PC-3 (cell line): ENCODE measurements around the gene ALG14. TPM values are rescaled to one million over a fixed set of nuclear protein-coding genes. Genes with fewer than 3 reads are reported as not detected.
"Not testable (repeated sequence)": the region's sequence is repeated elsewhere in the genome, so short reads cannot be mapped to it uniquely, and the experiment has no call there.

Experiments
- ATAC-seq: fragments of 200-7000 bp; cut with Tn5 transposase; 2 replicates; pipeline ENCODE4 v1.9.1; 2020; ENCODE audit warnings: mild to moderate bottlenecking, moderate library complexity
- BruUV-seq: library from RNA; stranded (reverse); fragments of 400-500 nt; replicated peaks from 2 replicates; lab custom pipeline; 2021; lab: Mats Ljungman, UMichigan
- CTCF ChIA-PET: fragments of 300-600 bp; sonication (Branson Sonifier 250); formaldehyde crosslinking; loops from one replicate; lab custom pipeline; 2022; ENCODE audit warnings: antibody characterized with exemption; lab: Charles Lee
- POLR2A ChIA-PET: fragments of 300-600 bp; sonication (Branson Sonifier 250); formaldehyde crosslinking; loops from one replicate; lab custom pipeline; 2022; ENCODE audit warnings: antibody characterized with exemption; ENCODE audit not compliant: unreplicated experiment; lab: Charles Lee
- DNase-seq: peaks from one replicate; pipeline ENCODE4 v3.0.0-alpha.2; 2015
- H2AFZ ChIP-seq: fragments of 300-600 bp; sonication (generic); 2 replicates; pipeline ENCODE4 v1.6.0; 2016; ENCODE audit warnings: antibody characterized with exemption, low read length
- H3F3A ChIP-seq: fragments of 300-600 bp; sonication (generic); one replicate; pipeline ENCODE4 v1.6.0; 2017; ENCODE audit warnings: antibody characterized with exemption, low read length, control low read depth, mild to moderate bottlenecking; ENCODE audit not compliant: unreplicated experiment
- H3K27ac ChIP-seq: fragments of 300-600 bp; sonication (generic); 2 replicates; pipeline ENCODE4 v1.5.1; 2016; ENCODE audit warnings: mild to moderate bottlenecking, low read length
- H3K27me3 ChIP-seq: fragments of 300-600 bp; sonication (generic); 2 replicates; pipeline ENCODE4 v1.6.1; 2016; ENCODE audit warnings: low read length, mixed read lengths
- H3K36me3 ChIP-seq: fragments of 300-600 bp; sonication (generic); 2 replicates; pipeline ENCODE4 v1.6.1; 2016; ENCODE audit warnings: low read depth, mixed run types, low read length, mixed read lengths
- H3K4me1 ChIP-seq: fragments of 300-600 bp; sonication (generic); 2 replicates; pipeline ENCODE4 v1.5.1; 2016; ENCODE audit warnings: low read length; ENCODE audit not compliant: insufficient read depth
- H3K4me2 ChIP-seq: fragments of 300-600 bp; sonication (generic); 2 replicates; pipeline ENCODE4 v1.6.0; 2016; ENCODE audit warnings: low read length
- H3K4me3 ChIP-seq: fragments of 300-600 bp; sonication (generic); 2 replicates; pipeline ENCODE4 v1.5.1; 2016; ENCODE audit warnings: mild to moderate bottlenecking, low read length, mixed read lengths
- H3K79me2 ChIP-seq: fragments of 300-600 bp; sonication (generic); 2 replicates; pipeline ENCODE4 v1.6.1; 2017; ENCODE audit warnings: low read length, mixed read lengths
- H3K9ac ChIP-seq: fragments of 300-600 bp; sonication (generic); 2 replicates; pipeline ENCODE4 v1.6.0; 2016; ENCODE audit warnings: mild to moderate bottlenecking, low read length
- H3K9me2 ChIP-seq: fragments of 300-600 bp; sonication (generic); replicated peaks from 2 replicates; pipeline ENCODE4 v1.6.1; 2016; ENCODE audit warnings: mixed run types, low read length, mixed read lengths
- H3K9me3 ChIP-seq: fragments of 300-600 bp; sonication (generic); 2 replicates; pipeline ENCODE4 v1.6.1; 2016; ENCODE audit warnings: low read length, mixed read lengths
- H4K20me1 ChIP-seq: fragments of 300-600 bp; sonication (generic); 2 replicates; pipeline ENCODE4 v1.6.1; 2016; ENCODE audit warnings: low read length, mixed read lengths
- EZH2 ChIP-seq: fragments of 300-600 bp; sonication (generic); IDR thresholded peaks from one replicate; pipeline ENCODE4 v1.6.1; 2017; ENCODE audit warnings: antibody characterized with exemption, mild to moderate bottlenecking, low read length; ENCODE audit not compliant: unreplicated experiment
- EZH2phosphoT487 ChIP-seq: fragments of 300-600 bp; sonication (generic); IDR thresholded peaks from 2 replicates; pipeline ENCODE4 v1.6.1; 2018; ENCODE audit warnings: mild to moderate bottlenecking, antibody characterized with exemption, low read length, borderline replicate concordance
- intact Hi-C: fragments of 100-400 bp; cut with micrococcal nuclease; formaldehyde crosslinking; loops from 2 replicates; pipeline ENCODE4 v1.9.0; 2023
- total RNA-seq: library from RNA; depleted of rRNA; stranded (reverse); fragments of >200 nt; gene quantifications from 2 replicates; pipeline ENCODE4 v1.2.3, GENCODE V29; 2014
- TF ChIP-seq, protein P1 (sequence below): fragments of 300-600 bp; sonication (generic); conservative IDR thresholded peaks from 2 replicates; pipeline ENCODE4 v1.5.1; 2017; ENCODE audit warnings: antibody characterized with exemption, low read depth, mild to moderate bottlenecking, low read length

ALG14 gene
- total RNA-seq, 1 experiment from 2014 or later: 3.4 TPM

DNA sequence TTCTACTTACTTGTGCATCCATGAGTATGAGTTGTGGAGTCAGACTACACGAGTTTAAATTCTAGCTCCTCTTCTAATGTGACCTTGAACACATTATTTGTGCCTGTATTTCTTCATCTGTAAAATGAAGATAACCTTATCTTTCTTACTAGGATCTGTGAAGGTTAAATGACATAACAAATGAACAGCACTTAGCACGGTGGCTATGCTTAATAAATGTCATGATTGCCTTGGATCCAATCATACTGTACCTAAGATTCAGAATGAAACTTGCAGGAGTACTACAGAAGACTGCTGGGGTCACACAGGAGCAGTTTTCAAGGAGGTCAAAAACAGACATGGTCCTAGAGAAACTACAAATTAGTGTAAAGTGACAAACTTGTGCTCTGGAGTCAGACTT lies 22.2 kb upstream of the ALG14 start:
- H3K27ac ChIP-seq: peak overlapping the region; percentile 76; the same call in 1 of the 2 replicates
- ChIA-PET POLR2A (interaction anchor here (0.6 kb wide), 1 partner anchor 222 kb away, joined by 4 read pairs; no protein-coding TSS in a partner anchor), CTCF (no interaction called here)
- H3K4me2 ChIP-seq: no peak overlapping the region
- peaks cover 6% of the 10 kb centered on the region for H3F3A ChIP-seq
- H3K9me3 ChIP-seq: no peaks in the 10 kb centered on the region
- DNase-seq (no peak), ATAC-seq (no peak)
- TF ChIP-seq EZH2: no peak
- TF ChIP-seq, protein P1, sequence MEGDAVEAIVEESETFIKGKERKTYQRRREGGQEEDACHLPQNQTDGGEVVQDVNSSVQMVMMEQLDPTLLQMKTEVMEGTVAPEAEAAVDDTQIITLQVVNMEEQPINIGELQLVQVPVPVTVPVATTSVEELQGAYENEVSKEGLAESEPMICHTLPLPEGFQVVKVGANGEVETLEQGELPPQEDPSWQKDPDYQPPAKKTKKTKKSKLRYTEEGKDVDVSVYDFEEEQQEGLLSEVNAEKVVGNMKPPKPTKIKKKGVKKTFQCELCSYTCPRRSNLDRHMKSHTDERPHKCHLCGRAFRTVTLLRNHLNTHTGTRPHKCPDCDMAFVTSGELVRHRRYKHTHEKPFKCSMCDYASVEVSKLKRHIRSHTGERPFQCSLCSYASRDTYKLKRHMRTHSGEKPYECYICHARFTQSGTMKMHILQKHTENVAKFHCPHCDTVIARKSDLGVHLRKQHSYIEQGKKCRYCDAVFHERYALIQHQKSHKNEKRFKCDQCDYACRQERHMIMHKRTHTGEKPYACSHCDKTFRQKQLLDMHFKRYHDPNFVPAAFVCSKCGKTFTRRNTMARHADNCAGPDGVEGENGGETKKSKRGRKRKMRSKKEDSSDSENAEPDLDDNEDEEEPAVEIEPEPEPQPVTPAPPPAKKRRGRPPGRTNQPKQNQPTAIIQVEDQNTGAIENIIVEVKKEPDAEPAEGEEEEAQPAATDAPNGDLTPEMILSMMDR: no peak
- TF ChIP-seq EZH2phosphoT487: no peak
- no peak overlapping the region for H3K4me3 ChIP-seq
- no peaks in the 10 kb centered on the region for H3K9me2 ChIP-seq
- intact Hi-C loops: loop anchor here (5.0 kb wide), 1 partner anchor 137 kb away; the partner anchor contains the start of gene RWDD3
- H3K36me3 ChIP-seq: no peaks in the 10 kb centered on the region
- H4K20me1 ChIP-seq: no peaks in the 10 kb centered on the region
- H3K9ac ChIP-seq: 0 out of 2 replicates have a peak overlapping the region, but pooled peaks have one; percentile 18
- H3K4me1 ChIP-seq: peaks cover 28% of the 10 kb centered on the region
- H2AFZ ChIP-seq: no peak overlapping the region
- BruUV-seq: no TSS peak
- no peaks in the 10 kb centered on the region for H3K79me2 ChIP-seq
- H3K27me3 ChIP-seq: no peaks in the 10 kb centered on the region

DNA sequence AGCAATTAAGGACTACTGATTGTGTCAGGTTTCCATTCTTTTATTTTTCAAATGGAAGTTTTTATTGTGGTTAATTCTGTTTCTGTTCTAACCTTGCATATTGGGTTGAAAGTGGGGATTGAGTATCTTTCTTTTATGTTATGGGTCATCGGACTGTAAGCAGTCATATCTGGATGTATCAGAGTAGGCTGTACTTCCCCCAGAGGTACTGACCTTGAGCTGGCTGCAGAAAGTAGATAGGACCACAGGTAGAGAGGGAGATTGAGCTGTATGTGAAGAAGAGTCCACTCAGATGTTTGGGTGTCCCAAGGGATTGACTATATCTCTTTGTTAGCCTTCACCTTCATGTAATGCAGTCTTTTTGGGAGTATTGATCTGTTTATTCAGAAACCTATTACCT lies 20.5 kb upstream of the ALG14 start:
- H4K20me1 ChIP-seq: no peaks in the 10 kb centered on the region
- ChIA-PET CTCF (no interaction called here), POLR2A (no interaction called here)
- H3K4me3 ChIP-seq: no peak overlapping the region
- ATAC-seq (no peak), DNase-seq (no peak)
- H3K27me3 ChIP-seq: no peaks in the 10 kb centered on the region
- H3F3A ChIP-seq: peaks cover 6% of the 10 kb centered on the region
- H3K79me2 ChIP-seq: no peaks in the 10 kb centered on the region
- no peak overlapping the region for H3K4me2 ChIP-seq
- H3K36me3 ChIP-seq: no peaks in the 10 kb centered on the region
- H3K9me2 ChIP-seq: no peaks in the 10 kb centered on the region
- no peak overlapping the region for H3K9ac ChIP-seq
- no peaks in the 10 kb centered on the region for H3K9me3 ChIP-seq
- BruUV-seq: no TSS peak
- intact Hi-C loops: no loop called here
- H3K27ac ChIP-seq: no peak overlapping the region
- H2AFZ ChIP-seq: no peak overlapping the region
- TF ChIP-seq, protein P1: no peak
- no peak for TF ChIP-seq EZH2phosphoT487
- TF ChIP-seq EZH2: no peak
- peaks cover 25% of the 10 kb centered on the region for H3K4me1 ChIP-seq

DNA sequence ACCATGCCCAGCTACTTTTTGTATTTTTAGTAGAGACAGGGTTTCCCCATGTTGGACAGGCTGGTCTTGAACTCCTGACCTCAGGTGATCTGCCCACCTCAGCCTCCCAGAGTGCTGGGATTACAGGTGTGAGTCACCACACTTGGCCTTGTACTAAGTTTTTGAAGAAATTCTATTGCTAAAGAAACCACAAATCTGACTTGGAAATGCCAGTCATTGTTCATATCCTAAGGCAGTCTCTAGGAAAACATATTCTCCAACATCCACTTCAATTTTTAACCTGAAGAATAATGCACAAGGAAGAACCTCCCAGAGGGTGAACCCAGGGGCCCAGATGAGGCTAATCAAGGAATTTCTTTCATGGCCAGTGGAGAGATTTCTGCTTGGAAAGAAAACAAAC lies 20.1 kb upstream of the ALG14 start:
- H3K4me1 ChIP-seq: peaks cover 25% of the 10 kb centered on the region
- DNase-seq: peak; percentile 53
- CTCF ChIA-PET, POLR2A ChIA-PET, intact Hi-C loops, H3K27me3 ChIP-seq, H3K4me3 ChIP-seq, ATAC-seq, H3K9me3 ChIP-seq, H4K20me1 ChIP-seq, H3K9me2 ChIP-seq, H3F3A ChIP-seq, BruUV-seq, H3K9ac ChIP-seq, H3K79me2 ChIP-seq, H3K4me2 ChIP-seq, H2AFZ ChIP-seq, H3K27ac ChIP-seq, H3K36me3 ChIP-seq: not testable (repeated sequence)

DNA sequence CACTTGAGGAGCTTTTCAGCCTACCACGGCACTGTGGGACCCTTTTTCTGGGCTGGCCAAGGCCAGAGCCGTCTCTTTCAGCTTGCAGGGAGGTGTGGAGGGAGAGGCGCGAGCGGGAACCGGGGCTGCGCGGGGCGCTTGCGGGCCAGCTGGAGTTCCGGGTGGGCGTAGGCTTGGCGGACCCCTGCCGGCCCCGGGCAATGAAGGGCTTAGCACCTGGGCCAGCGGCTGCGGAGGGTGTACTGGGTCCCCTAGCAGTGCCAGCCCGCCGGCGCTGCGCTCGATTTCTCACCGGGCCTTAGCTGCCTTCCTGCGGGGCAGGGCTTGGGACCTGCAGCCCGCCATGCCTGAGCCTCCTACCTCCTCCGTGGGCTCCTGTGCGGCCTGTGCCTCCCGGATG lies 18.5 kb upstream of the ALG14 start:
- H3K27ac ChIP-seq, H3K9me3 ChIP-seq, H4K20me1 ChIP-seq, CTCF ChIA-PET, H3K4me3 ChIP-seq, H3K79me2 ChIP-seq, H3K9me2 ChIP-seq, H3F3A ChIP-seq, H3K27me3 ChIP-seq, DNase-seq, intact Hi-C loops, H3K4me2 ChIP-seq, H3K36me3 ChIP-seq, POLR2A ChIA-PET, H2AFZ ChIP-seq, BruUV-seq, ATAC-seq, H3K9ac ChIP-seq: not testable (repeated sequence)
- H3K4me1 ChIP-seq: peaks cover 26% of the 10 kb centered on the region
